Measurements from ENCODE around the gene ACOT7.

Gene ACOT7

DNA sequence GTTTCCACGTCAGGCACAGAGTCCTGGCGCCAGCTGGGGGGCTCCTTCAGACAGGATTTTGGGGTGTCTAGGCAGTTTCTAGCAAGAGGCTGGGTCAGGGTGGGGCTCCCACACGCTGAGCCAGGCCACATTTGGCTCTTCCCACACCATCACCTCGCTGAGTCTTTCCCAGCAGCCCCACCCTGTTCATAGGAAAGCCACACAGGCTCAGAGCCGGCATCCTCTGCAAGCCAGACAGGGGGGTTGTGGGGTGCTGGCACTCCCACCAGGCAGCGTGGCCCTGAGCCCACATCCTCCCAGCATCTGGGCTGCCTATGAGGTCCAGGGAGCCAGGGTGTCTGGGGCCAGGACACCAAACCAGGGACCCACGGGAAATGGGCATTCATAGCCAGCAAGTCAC is 129.9 kb downstream of the ACOT7 start:
- no peak overlapping the region for H3K4me2 ChIP-seq (ENCODE audit: low read depth, low read length, poor library complexity, severe bottlenecking)
- no peaks in the 10 kb centered on the region for H4K20me1 ChIP-seq (ENCODE audit: low read depth, low read length)
- H3K4me3 ChIP-seq (ENCODE audit: insufficient read depth, low read length, poor library complexity, severe bottlenecking), result no peak overlapping the region
- H3K27me3 ChIP-seq (ENCODE audit: low read length), result no peaks in the 10 kb centered on the region
- no peaks in the 10 kb centered on the region for H3K79me2 ChIP-seq (ENCODE audit: insufficient read depth, low read length)
- H3K27ac ChIP-seq (ENCODE audit: low read depth, low read length), result no peak overlapping the region
- TF ChIP-seq EZH2phosphoT487 (conservative IDR thresholded peaks at IDR 0.05; ENCODE audit: low read length) (no peak), CTCF (IDR thresholded peaks at IDR 0.05; ENCODE audit: insufficient read depth, low read length, poor library complexity, severe bottlenecking) (no peak)
- no peaks in the 10 kb centered on the region for H3F3A ChIP-seq (ENCODE audit: insufficient read depth)
- no peak overlapping the region for H2AFZ ChIP-seq (ENCODE audit: low read depth, low read length, severe bottlenecking)
- H3K9me3 ChIP-seq (ENCODE audit: insufficient read depth, low read length), result no peaks in the 10 kb centered on the region
- no peaks in the 10 kb centered on the region for H3K36me3 ChIP-seq (ENCODE audit: low read length)
- H3K9ac ChIP-seq (ENCODE audit: low read length), result no peak overlapping the region
- no peaks in the 10 kb centered on the region for H3K9me2 ChIP-seq (replicated peaks; ENCODE audit: insufficient read depth, low read length)

GRCh38 chr1:6262555-6263420 is 130.8 kb downstream of the ACOT7 start:
- no peaks in the 10 kb centered on the region for H4K20me1 ChIP-seq (ENCODE audit: low read depth, low read length)
- no peaks in the 10 kb centered on the region for H3K27me3 ChIP-seq (ENCODE audit: low read length)
- no peaks in the 10 kb centered on the region for H3K9me3 ChIP-seq (ENCODE audit: insufficient read depth, low read length)
- H3F3A ChIP-seq (ENCODE audit: insufficient read depth), result no peaks in the 10 kb centered on the region
- H2AFZ ChIP-seq (ENCODE audit: low read depth, low read length, severe bottlenecking), result no peak overlapping the region
- no peaks in the 10 kb centered on the region for H3K36me3 ChIP-seq (ENCODE audit: low read length)
- H3K4me2 ChIP-seq (ENCODE audit: low read depth, low read length, poor library complexity, severe bottlenecking), result no peak overlapping the region
- no peaks in the 10 kb centered on the region for H3K9me2 ChIP-seq (replicated peaks; ENCODE audit: insufficient read depth, low read length)
- no peak overlapping the region for H3K4me3 ChIP-seq (ENCODE audit: insufficient read depth, low read length, poor library complexity, severe bottlenecking)
- TF ChIP-seq EZH2phosphoT487 (conservative IDR thresholded peaks at IDR 0.05; ENCODE audit: low read length), result no peak
- TF ChIP-seq CTCF (IDR thresholded peaks at IDR 0.05; ENCODE audit: insufficient read depth, low read length, poor library complexity, severe bottlenecking), result no peak
- no peaks in the 10 kb centered on the region for H3K79me2 ChIP-seq (ENCODE audit: insufficient read depth, low read length)
- no peak overlapping the region for H3K9ac ChIP-seq (ENCODE audit: low read length)
- H3K27ac ChIP-seq (ENCODE audit: low read depth, low read length), result no peak overlapping the region

DNA sequence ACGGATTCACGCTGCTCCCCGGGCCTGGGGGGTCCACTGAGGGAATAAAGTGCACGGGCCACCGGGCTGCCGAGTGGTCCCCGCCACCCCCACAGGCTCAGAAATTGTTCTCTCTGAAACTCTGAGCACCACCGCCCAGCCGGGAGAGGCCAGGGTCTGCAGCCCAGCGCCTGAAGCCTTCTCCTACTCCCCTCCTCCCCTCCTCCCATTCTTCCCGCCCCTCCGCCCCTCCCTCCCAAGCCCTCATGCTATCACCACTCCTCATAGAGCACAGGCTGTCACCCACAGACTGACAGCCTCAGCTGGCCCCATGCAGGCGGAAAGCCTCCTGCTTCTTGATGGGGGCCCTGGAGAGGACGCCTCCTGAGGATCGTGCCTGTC is 132.0 kb downstream of the ACOT7 start:
- no peak overlapping the region for H3K9ac ChIP-seq (ENCODE audit: low read length)
- H4K20me1 ChIP-seq (ENCODE audit: low read depth, low read length), result no peaks in the 10 kb centered on the region
- no peaks in the 10 kb centered on the region for H3F3A ChIP-seq (ENCODE audit: insufficient read depth)
- H3K27ac ChIP-seq (ENCODE audit: low read depth, low read length), result no peak overlapping the region
- H3K9me2 ChIP-seq (replicated peaks; ENCODE audit: insufficient read depth, low read length), result no peaks in the 10 kb centered on the region
- H3K27me3 ChIP-seq (ENCODE audit: low read length), result no peaks in the 10 kb centered on the region
- H3K36me3 ChIP-seq (ENCODE audit: low read length), result no peaks in the 10 kb centered on the region
- H3K4me2 ChIP-seq (ENCODE audit: low read depth, low read length, poor library complexity, severe bottlenecking), result no peak overlapping the region
- H3K4me3 ChIP-seq (ENCODE audit: insufficient read depth, low read length, poor library complexity, severe bottlenecking), result no peak overlapping the region
- no peak for TF ChIP-seq EZH2phosphoT487 (conservative IDR thresholded peaks at IDR 0.05; ENCODE audit: low read length)
- no peak for TF ChIP-seq CTCF (IDR thresholded peaks at IDR 0.05; ENCODE audit: insufficient read depth, low read length, poor library complexity, severe bottlenecking)
- no peaks in the 10 kb centered on the region for H3K9me3 ChIP-seq (ENCODE audit: insufficient read depth, low read length)
- H2AFZ ChIP-seq (ENCODE audit: low read depth, low read length, severe bottlenecking), result no peak overlapping the region
- H3K79me2 ChIP-seq (ENCODE audit: insufficient read depth, low read length), result no peaks in the 10 kb centered on the region

Data from SU-DHL-6 (cell line).